ENCODE results near the gene PROC. TPM values are rescaled to one million over a fixed set of nuclear protein-coding genes. Genes with fewer than 3 reads are reported as not detected.

PROC gene
- total and polyA plus RNA-seq, 2 of the 4 experiments (the other 2 are of a cell fraction): 0.07 TPM; not detected in 1

DNA sequence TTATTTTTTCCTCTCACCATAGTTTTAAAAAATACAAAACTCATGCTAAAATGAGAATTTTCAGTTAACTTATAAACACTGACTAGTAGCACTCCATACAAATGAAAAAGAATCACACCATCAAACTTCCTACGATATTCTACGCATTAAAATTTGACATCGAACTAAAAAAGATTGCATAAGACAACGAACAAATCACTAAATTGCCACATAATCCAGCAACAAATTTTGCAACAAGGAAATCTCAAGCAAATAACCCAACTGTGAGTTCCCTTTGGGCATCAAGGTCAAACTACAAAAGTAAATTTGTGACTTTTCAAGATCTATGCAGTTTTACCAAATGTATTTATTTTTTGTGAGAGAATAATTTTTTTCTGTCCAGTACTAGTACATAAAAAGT, 32.0 kb upstream of the PROC start:
- Histone ChIP-seq H3K79me1 (ENCODE audit: low read depth in 1 of 2, low read length in 2 of 2) (peaks cover 12 to 40% of the 10 kb centered on the region in 2 experiments; a peak in 2 of 4 replicates), H3K4me3 (ENCODE audit: insufficient read depth, low read depth, low read length) (peak overlapping the region; percentile 33), H3K27me3 (ENCODE audit: control insufficient read depth, insufficient read depth, low read length) (no peaks in the 10 kb centered on the region), H3K56ac (ENCODE audit: extremely low read depth, insufficient read depth, low read length) (no peak overlapping the region), H4K20me1 (ENCODE audit: insufficient read depth, low read length) (peaks cover 50% of the 10 kb centered on the region), H3K14ac (replicated peaks; ENCODE audit: low read depth, low read length) (no peak overlapping the region), H2AK9ac (replicated peaks; ENCODE audit: low read depth, low read length, poor library complexity) (no peak overlapping the region), H3K18ac (ENCODE audit: low read depth, low read length) (no peak overlapping the region), H2BK15ac (ENCODE audit: low read depth, low read length) (no peak overlapping the region), H2AFZ (replicated peaks; ENCODE audit: low read length, poor library complexity) (no peak overlapping the region), H3K9me1 (ENCODE audit: insufficient read depth, low read length) (peaks cover 4% of the 10 kb centered on the region; the same call in 1 of the 2 replicates), H4K8ac (ENCODE audit: low read depth in 2 of 2, low read length in 2 of 2) (no peak overlapping the region), H4K5ac (ENCODE audit: low read depth, low read length) (no peak overlapping the region), H2BK120ac (ENCODE audit: low read depth, low read length) (no peak overlapping the region), H2BK5ac (ENCODE audit: low read depth, low read length, poor library complexity, severe bottlenecking) (no peak overlapping the region), H4K91ac (ENCODE audit: insufficient read depth, low read depth, low read length) (no peak overlapping the region), H3K4me2 (ENCODE audit: low read depth, low read length) (peak overlapping the region; percentile 96), H2BK20ac (ENCODE audit: low read depth, low read length) (no peak overlapping the region), H3K36me3 (ENCODE audit: control insufficient read depth, insufficient read depth, low read length) (no peaks in the 10 kb centered on the region), H3K9me3 (ENCODE audit: control insufficient read depth, insufficient read depth, low read length) (no peaks in the 10 kb centered on the region), H3K4me1 (ENCODE audit: control insufficient read depth, insufficient read depth, low read length) (peaks cover 5% of the 10 kb centered on the region; the same call in 1 of the 2 replicates), H3K9ac (ENCODE audit: low read depth, low read length) (no peak overlapping the region; the same call in 1 of the 2 replicates), H3K27ac (ENCODE audit: insufficient read depth, low read length) (no peak overlapping the region), H3K23ac (ENCODE audit: low read depth, low read length) (no peak overlapping the region), H2AK5ac (ENCODE audit: low read depth, low read length) (no peak overlapping the region), H3K4ac (ENCODE audit: low read depth, low read length) (no peak overlapping the region)
- ATAC-seq (ENCODE audit: low read depth): no peak
- POLR2A ChIA-PET (ENCODE audit: unreplicated experiment): no interaction called here
- in situ Hi-C loops (cut with MboI; ENCODE audit: low sequenced_read_pairs) (no loop called here), intact Hi-C loops (cut with micrococcal nuclease) (loop anchor here (10.0 kb wide), 1 partner anchor 89 kb away; no protein-coding TSS in a partner anchor), dilution Hi-C loops (cut with HindIII; ENCODE audit: low sequenced_read_pairs, unreplicated experiment) (no loop called here)
- TF ChIP-seq CEBPB (IDR thresholded peaks at IDR 0.05; ENCODE audit: low read depth, low read length): peak; percentile 84
- TF ChIP-seq MXI1 (IDR thresholded peaks at IDR 0.05; ENCODE audit: borderline replicate concordance, low read depth, low read length): no peak
- no peak for TF ChIP-seq MAZ (IDR thresholded peaks at IDR 0.05; ENCODE audit: borderline replicate concordance, low read depth, low read length)
- no peak for TF ChIP-seq FOS (IDR thresholded peaks at IDR 0.05; ENCODE audit: low read depth, low read length)
- TF ChIP-seq MAFK (IDR thresholded peaks at IDR 0.05; ENCODE audit: low read depth, low read length): no peak
- no peak for TF ChIP-seq NFE2L2 (IDR thresholded peaks at IDR 0.05; ENCODE audit: low read depth, low read length)
- TF ChIP-seq CTCF (conservative IDR thresholded peaks at IDR 0.05; ENCODE audit: low read depth, low read length): no peak
- no TSS peak for BruUV-seq (replicated peaks)
- no CpG with 5 or more reads among the region's 4 CpGs for whole genome bisulfite sequencing, 2 experiments (ENCODE audit: extremely low coverage in 2 of 2, insufficient read length in 1 of 2)
- CTCF ChIA-PET: no interaction called here
- DNase-seq: no peak

Measured in IMR-90 (cell line).